GM21786 (cell line): ENCODE data around the gene TP53RK.

Source experiments
- ATAC-seq: cut with Tn5 transposase; IDR thresholded peaks from one replicate; pipeline ENCODE4 v1.9.1; 2021; ENCODE audit not compliant: unreplicated experiment

Gene TP53RK

DNA sequence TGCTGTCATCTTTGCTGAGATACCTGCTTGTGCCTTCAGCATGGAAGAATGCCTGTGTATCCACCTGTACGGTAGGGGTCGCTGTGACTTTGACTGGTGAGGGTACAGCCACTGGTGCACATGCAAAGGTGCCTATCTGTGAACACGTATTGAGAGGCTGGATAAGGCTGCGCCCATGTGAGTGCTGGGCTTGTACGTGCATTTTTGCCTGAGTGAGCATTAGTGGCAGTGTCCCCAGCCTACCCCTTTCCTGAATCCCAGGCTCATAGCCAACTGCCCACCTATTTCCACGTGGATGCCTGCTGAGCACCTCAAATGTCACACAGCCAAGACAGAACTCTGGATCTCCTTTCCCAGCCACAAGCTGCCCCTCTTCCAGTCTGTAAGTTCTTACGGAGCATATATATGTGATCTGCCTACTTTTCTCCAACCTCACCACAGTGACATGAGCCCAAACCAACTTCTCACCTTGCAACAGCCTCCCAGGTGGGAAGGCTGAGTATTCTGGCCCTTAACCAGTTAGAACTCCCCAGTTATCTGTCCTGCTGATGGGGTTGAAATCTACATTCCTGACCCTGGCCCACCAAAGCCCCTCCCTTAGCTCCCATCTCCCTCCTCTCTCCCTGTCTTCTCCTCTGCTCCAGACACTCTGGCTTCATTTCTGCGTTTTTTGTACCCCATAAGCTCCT lies 19.1 kb upstream of the TP53RK start:
- no peak for ATAC-seq

- no peak for ATAC-seq
Measured at GRCh38 chr20:46706242-46706641, 17.0 kb upstream of the TP53RK start.

DNA sequence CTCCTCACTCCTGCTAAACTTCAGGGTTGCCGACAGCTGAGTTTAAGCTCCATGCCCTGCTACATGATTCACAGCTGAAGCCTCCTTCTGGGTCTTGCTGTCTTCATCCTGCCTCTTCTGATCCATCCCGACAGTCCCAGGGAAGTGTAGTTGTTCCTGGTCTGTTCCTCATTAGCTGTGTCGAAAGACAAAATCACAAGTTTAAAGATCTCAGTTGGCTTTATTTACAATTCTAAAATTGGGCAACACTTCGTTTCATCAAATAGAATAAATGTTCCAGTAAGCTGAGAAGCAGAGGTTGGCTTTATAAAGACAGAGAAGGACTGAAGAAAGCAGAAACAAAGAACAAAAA lies 16.1 kb upstream of the TP53RK start:
- ATAC-seq, result no peak

DNA sequence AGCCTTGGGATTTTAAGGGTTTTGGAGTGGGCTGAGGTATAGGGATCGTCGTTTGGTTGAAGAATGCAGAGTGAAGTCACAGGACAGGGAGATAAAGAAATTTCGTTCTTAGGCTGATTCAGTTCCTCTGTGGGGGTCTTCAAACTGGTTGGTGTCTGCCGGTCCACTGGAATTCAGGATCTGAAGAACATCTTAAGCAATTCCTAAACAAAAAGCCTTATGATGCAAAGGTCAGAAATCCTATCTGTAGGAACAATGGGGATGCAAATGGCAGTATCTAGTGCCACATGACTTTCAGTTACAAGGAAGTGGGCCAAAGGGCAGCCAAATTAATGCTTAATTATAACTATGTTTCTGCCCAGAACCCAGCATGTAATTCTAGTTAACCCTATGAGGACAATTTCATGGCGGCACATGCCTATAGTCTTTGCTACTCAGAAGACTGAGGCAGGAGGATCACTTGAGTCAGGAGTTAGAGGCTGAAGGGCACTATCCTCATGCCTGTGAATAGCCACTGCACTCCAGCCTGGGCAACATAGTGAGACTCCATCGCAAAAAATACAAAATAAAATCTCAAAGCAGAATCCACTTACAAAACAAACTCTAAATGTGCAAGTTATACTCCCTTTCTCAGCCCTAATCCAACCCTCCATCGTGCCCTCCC lies 15.6 kb upstream of the TP53RK start:
- ATAC-seq, result no peak

GRCh38 chr20:46703435-46703834 lies 14.2 kb upstream of the TP53RK start:
- ATAC-seq, result no peak

DNA sequence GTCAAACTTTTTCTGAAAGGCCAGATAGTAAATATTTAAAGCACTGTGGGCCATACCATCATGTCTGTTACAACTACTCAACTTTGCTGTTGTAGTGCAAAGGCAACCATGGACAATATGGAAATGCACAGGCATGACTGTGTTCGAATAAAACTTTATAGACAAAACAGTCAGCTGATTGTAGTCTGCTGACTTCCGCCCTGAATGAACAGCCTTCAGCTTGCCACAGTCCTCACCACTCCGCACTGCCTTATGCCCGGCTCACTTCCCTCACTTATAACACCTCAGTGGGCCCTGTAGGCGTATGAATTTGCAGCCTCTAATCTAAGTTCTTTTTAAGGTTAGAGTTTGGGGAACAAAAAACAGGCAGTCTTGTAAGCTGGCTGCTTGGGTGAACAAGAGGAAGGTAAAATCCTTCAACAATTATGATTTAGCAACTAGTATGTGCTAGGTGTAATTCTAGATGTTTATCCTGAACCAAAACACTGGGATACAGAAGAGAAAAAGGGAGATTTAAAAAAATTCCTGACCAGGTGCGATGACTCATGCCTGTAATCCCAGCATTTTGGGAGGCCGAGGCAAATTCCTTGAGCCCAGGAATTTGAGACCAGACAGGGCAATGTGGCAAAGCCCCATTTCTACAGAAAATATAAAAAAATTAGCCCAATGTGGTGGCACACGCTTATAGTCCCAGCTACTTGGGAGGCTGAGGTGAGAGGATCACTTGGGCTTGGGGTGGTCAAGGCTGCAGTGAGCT lies 13.4 kb upstream of the TP53RK start:
- ATAC-seq, result no peak

GRCh38 chr20:46701986-46702385 lies 12.7 kb upstream of the TP53RK start:
- no peak for ATAC-seq

GRCh38 chr20:46701556-46701955 lies 12.3 kb upstream of the TP53RK start:
- ATAC-seq, result no peak

DNA sequence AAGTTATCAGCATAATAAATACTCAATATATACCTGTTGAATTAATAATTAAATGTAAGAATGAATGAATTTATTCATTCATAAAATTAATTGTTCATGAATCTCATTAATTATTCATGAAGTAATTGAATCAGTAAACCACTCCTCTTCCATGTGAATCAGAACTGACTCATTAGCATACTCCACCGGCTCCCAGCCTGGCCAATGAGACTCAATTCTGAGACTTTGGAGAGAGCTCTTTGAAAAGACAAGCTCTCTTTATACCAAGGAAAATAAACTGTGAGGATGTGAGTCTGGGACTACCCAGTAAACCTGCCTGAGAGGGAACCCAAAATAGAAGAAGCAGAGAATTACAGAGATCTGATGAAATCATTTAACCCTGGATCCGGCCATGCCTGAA lies 11.8 kb upstream of the TP53RK start:
- ATAC-seq, result no peak

DNA sequence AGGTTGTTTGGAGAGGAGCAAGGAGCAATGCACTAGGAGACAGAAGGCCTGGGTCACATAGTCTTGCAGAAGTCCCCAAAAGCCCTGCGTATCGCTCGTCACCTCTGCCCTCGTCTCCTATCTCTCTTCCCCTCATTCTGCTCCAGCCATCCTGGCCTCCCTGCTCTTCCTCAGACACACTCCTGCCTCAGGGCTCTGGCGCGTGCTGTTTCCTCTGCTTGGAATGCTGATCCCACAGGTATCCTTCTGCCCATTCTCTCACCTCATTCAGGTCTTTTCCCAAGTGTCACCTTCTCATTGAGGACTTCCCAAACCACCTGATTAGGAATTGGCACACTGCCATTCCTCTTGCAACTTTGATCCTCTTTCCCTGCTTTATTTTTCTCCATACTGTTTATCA lies 11.2 kb upstream of the TP53RK start:
- ATAC-seq, result no peak

DNA sequence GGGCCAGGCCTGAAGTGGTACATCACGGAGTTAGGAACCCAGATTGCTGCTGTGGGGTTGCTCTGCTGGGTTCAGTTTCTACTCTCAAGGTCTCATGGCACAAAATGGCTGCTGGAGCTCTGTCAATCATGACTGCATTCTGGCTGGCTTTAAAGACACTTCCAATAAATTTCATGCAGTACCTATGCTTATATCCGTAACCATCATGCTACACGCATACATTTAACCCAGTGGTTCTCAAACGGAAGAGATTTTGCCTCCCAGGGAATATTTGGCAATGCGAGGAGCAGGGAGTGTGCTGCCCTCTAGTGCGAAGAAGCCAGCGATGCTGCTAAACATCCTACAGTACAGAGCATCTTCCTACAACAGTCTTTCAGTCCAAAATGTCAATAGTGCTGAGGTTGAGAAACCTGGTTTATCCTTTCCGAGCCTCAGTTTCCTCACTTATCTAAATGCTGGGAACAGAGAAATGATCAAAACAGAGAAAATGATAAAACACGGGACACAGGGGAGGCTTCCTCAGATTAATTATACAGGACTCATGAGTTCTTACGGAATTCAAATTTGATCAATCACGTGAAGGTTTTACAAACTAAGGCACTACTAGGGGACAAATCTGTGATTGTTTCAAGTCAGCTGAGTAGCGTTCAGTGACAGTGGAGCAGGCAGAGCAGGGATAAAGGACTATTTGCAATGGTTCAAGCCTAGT lies 10.6 kb upstream of the TP53RK start:
- ATAC-seq, result no peak

DNA sequence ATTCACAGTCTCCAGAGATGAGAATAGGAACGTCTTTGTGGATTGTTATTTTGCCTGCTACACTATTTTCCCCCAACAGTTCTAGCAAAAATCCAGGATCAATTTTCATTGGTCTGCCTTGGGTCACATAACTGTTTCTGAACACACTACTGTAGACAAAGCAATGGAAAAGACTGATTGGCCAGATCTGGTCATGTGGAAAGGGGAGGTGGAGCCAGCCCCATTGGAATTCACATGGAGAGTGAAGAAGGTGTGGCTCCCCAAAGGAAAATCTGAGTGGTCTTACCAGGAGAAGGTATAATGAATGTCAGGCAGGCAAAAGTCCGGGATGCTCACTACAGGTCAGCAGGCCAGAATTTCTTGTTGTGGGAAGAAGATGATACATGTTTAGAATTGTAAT lies 9.5 kb upstream of the TP53RK start:
- ATAC-seq, result no peak

- no peak for ATAC-seq
Measured at GRCh38 chr20:46696791-46697279, 7.6 kb upstream of the TP53RK start.

- no peak for ATAC-seq
Measured at GRCh38 chr20:46695892-46696291, 6.6 kb upstream of the TP53RK start.

GRCh38 chr20:46694484-46694883 lies 5.2 kb upstream of the TP53RK start:
- ATAC-seq, result no peak

DNA sequence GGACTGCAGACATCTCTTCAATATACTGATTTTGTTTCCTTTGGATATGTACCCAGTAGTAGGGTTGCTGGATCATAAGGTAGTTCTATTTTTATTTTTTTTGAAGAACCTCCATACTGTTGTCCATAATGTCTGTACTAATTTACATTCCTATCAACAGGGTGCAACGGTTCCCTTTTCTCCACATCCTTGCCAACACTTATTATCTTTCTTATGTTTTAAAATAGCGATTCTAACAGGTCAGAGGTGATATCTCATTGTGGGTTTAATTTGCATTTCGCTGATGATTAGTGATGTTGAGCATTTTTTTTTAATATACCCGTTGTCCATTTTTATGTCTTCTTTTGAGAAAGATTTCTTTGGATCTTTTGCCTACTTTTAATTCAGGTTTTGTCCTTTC lies 2.0 kb upstream of the TP53RK start:
- ATAC-seq, result no peak

DNA sequence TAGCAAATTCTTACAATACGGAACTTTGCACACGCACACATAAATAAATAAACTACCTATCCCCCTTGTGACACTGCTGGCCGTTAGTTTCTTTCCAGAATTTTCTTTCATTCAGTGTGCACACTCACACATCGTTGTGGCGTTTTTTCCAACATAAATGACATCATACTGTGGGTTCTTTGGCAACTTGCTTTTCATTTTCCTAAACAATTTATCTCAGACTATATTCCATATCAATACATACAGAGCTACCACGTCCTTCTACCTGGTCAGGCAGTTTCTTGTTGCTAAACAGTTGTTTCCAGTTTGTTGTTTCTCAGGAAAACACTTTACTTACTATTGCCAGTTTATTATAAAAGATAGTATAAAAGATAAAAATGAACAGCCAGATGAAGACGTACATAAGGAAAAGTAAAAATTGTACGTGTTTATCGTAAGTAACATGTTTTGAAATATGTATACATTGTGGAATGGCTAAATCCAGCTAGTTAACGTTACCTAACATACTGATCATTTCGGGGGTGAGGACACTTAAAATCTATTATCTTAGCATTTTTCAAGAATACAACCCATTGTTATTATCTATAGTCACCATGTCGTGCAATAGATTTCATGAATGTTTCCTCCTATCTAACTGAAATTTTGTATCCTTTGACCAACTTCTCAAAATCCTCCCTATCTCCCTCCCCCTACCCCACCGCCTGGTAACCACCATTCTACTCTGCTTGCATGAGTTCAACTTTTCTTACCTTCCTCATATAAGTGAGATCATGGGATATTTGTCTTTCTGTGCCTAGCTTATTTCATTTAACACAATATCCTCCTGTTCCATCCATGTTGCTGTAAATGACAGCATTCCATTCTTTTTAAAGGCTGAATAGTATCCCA lies 1.2 kb upstream of the TP53RK start:
- ATAC-seq, result no peak

DNA sequence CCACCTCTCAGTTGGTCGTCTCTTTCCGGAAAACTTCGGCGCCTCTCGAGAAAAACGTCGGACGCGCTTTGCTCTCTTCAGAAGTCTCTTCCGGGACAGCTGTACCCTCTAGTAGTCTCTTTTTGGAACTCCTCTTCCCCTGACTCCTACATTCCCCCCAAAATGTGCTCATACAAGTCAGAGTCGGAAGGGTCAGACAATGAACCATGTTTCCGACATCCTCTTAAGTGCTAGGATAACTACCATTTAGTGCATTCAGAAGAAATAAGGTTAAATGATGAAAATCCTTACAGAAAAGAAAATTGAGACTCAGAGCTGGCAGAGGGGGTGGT lies 476 bp upstream of the TP53RK start:
- ATAC-seq, result no peak

DNA sequence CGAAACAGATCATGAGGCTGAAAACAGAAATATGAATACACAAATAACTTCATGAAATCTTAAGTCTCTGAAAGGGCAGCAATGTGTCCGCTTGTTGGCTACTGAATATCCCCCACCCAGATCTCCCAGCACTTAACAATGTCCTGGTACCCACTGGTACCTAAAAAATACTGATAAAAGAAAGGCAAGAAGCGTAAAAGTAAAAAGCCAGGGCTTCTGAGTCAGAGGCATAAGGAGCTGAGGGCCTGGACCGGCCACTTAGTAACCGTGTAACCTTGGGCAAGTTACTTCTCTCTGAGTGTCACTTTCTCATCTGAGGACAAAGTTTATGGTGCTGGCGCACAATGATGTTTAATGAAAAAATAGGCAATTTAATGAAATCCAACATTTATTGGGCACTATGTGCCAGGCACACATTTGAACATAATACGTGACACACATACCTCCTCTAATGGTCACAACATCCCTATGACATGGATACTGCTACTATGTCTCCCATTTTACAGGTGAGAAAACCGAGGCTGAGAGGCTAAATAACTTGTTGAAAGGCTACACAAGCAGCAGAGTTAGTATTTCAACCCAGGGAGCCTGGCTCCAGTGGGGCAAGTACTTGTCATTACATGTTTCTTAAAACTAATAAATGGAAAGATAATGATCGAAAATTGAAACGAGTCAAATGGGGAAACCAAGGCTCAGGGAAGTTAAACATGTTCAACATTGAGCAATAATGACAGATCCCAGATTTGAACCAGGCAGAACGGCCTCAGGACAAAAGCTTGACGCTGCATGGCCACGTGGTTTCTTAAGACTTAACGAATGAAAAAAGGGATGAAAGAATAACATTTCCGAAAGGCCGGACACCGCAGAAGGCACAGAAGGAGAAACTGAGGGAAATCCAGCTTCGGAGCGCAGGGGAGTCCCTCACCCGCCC lies 828 bp downstream of the TP53RK start:
- ATAC-seq, result no peak
